Trophoblast cell (in vitro differentiated cells and primary cell): ENCODE results near the gene PPDPF.

Experiments used
- DNase-seq, 2 donors: peaks; one replicate each; pipeline ENCODE4 v3.0.0-alpha.2; 2016
- H2AFZ ChIP-seq: 2 replicates; pipeline ENCODE4 v1.6.1; 2013; ENCODE audit warnings: low read length, moderate library complexity, mild to moderate bottlenecking; ENCODE audit not compliant: insufficient read depth, poor library complexity
- H2AK5ac ChIP-seq: 2 replicates; pipeline ENCODE4 v1.6.1; 2013; ENCODE audit warnings: mild to moderate bottlenecking, low read length
- H2BK120ac ChIP-seq: 2 replicates; pipeline ENCODE4 v1.6.1; 2013; ENCODE audit warnings: low read length, mild to moderate bottlenecking, moderate library complexity; ENCODE audit not compliant: insufficient read depth, poor library complexity
- H2BK12ac ChIP-seq: 2 replicates; pipeline ENCODE4 v1.6.1; 2013; ENCODE audit warnings: mild to moderate bottlenecking, low read length, moderate library complexity
- H2BK5ac ChIP-seq: 2 replicates; pipeline ENCODE4 v1.6.1; 2013; ENCODE audit warnings: low read length, low read depth, moderate library complexity, mild to moderate bottlenecking; ENCODE audit not compliant: poor library complexity
- H3K14ac ChIP-seq: 2 replicates; pipeline ENCODE4 v1.6.1; 2013; ENCODE audit warnings: mild to moderate bottlenecking, low read length
- H3K18ac ChIP-seq: 2 replicates; pipeline ENCODE4 v1.6.1; 2013; ENCODE audit warnings: mild to moderate bottlenecking, low read length
- H3K23ac ChIP-seq: 2 replicates; pipeline ENCODE4 v1.6.1; 2013; ENCODE audit warnings: low read length
- H3K27ac ChIP-seq: 2 replicates; pipeline ENCODE4 v1.5.1; 2013; ENCODE audit warnings: low read depth, mild to moderate bottlenecking, inconsistent platforms, low read length, moderate library complexity
- H3K27me3 ChIP-seq: 2 replicates; pipeline ENCODE4 v1.6.1; 2013; ENCODE audit warnings: inconsistent platforms, mild to moderate bottlenecking, low read length, moderate library complexity; ENCODE audit not compliant: insufficient read depth
- H3K36me3 ChIP-seq, 2 experiments: 1 replicate in 1 of 2; 2 replicates in 1 of 2; pipeline ENCODE4 v1.6.1; 2013; ENCODE audit warnings: low read length in 2 of 2, mild to moderate bottlenecking in 2 of 2, moderate library complexity in 1 of 2; ENCODE audit not compliant: insufficient read depth in 2 of 2, control insufficient read depth in 1 of 2
- H3K4ac ChIP-seq: 2 replicates; pipeline ENCODE4 v1.6.1; 2013; ENCODE audit warnings: low read depth, mild to moderate bottlenecking, low read length, moderate library complexity
- H3K4me1 ChIP-seq, 2 experiments: 1 replicate in 1 of 2; 2 replicates in 1 of 2; pipeline ENCODE4 v1.6.1; 2013; ENCODE audit warnings: low read length in 2 of 2, mild to moderate bottlenecking in 2 of 2, moderate library complexity in 1 of 2; ENCODE audit not compliant: insufficient read depth in 2 of 2, control insufficient read depth in 1 of 2
- H3K4me2 ChIP-seq: 2 replicates; pipeline ENCODE4 v1.6.1; 2013; ENCODE audit warnings: inconsistent platforms, mild to moderate bottlenecking, low read length, moderate library complexity
- H3K4me3 ChIP-seq: 2 replicates; pipeline ENCODE4 v1.5.1; 2013; ENCODE audit warnings: mild to moderate bottlenecking, low read depth, low read length, inconsistent platforms
- H3K79me1 ChIP-seq: one replicate; pipeline ENCODE4 v1.6.1; 2013; ENCODE audit warnings: low read length
- H3K79me2 ChIP-seq: 2 replicates; pipeline ENCODE4 v1.6.1; 2013; ENCODE audit warnings: low read length, mild to moderate bottlenecking; ENCODE audit not compliant: control insufficient read depth, insufficient read depth, poor library complexity
- H3K9ac ChIP-seq: 2 replicates; pipeline ENCODE4 v1.6.1; 2013; ENCODE audit warnings: mild to moderate bottlenecking, low read length
- H3K9me3 ChIP-seq: 2 replicates; pipeline ENCODE4 v1.6.1; 2013; ENCODE audit warnings: low read depth, mild to moderate bottlenecking, control low read depth, inconsistent platforms, low read length; ENCODE audit not compliant: insufficient read depth
- H4K12ac ChIP-seq: 2 replicates; pipeline ENCODE4 v1.6.1; 2013; ENCODE audit warnings: low read depth, mild to moderate bottlenecking, low read length, moderate library complexity
- H4K8ac ChIP-seq: 2 replicates; pipeline ENCODE4 v1.6.1; 2013; ENCODE audit warnings: low read depth, mild to moderate bottlenecking, low read length, moderate library complexity
- H4K91ac ChIP-seq: one replicate; pipeline ENCODE4 v1.6.1; 2013; ENCODE audit warnings: low read depth, mild to moderate bottlenecking, low read length, moderate library complexity
- WGBS: extraction: QIAGEN DNeasy Blood & Tissue Kit; methylation state at CpG from one replicate; pipeline ENCODE4 v1.1.7; 2013; ENCODE audit warnings: missing lambda C conversion rate; ENCODE audit not compliant: insufficient read length, insufficient coverage; ENCODE audit errors: extremely low coverage; 5-methylcytosine and 5-hydroxymethylcytosine counted together

Gene PPDPF

DNA sequence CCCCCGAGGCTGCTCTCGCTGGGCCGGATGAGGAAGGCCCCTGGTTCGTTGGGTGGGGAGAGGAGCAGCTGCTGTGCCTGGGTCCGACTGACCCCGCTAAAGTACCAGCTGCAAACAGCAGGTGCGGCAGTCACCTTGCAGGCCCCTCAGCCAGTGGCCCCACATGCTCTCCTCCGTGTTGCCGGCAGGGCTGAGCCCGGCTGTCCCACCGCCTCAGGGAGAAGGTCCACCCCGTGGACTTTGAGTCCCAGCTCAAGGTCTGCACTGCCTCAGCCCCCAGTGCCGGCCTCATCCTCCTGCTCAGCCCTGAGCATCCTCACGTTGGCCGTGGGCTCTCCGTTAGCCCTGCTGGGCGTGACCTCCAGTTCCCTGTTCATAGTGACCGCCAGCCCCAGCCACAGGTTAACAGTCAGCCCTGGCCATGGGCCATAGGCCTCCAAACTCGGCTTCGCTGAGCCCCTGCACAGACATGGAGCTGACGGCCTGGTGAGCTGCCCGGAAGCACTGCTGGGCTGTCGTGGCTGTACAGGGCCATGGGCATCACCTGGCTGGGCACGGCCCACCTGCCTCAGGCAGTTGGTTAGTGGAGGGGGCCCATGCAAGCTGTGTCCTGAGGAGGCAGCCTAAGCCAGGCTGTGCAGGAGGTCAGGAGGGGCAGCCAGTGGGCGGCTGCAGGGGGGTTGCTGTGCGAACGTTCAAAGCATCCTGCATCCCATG is 23.8 kb downstream of the PPDPF start:
- no peak overlapping the region for H3K9ac ChIP-seq
- H2AK5ac ChIP-seq = no peak overlapping the region
- H3K36me3 ChIP-seq = no peaks in the 10 kb centered on the region
- no peak overlapping the region for H3K18ac ChIP-seq
- no peaks in the 10 kb centered on the region for H3K79me1 ChIP-seq
- no peak overlapping the region for H2BK120ac ChIP-seq
- no peak overlapping the region for H2BK5ac ChIP-seq
- no peak overlapping the region for H3K4me3 ChIP-seq
- no peak overlapping the region for H3K4me2 ChIP-seq
- no peak overlapping the region for H4K91ac ChIP-seq
- H3K4me1 ChIP-seq = peaks cover 0 to 6% of the 10 kb centered on the region in 2 experiments
- no peak overlapping the region for H3K14ac ChIP-seq
- H3K9me3 ChIP-seq = no peaks in the 10 kb centered on the region
- H4K8ac ChIP-seq = no peak overlapping the region
- DNase-seq = no peak
- no peaks in the 10 kb centered on the region for H3K79me2 ChIP-seq
- H4K12ac ChIP-seq = no peak overlapping the region
- H2BK12ac ChIP-seq = no peak overlapping the region
- WGBS = no CpG with 5 or more reads among the region's 27 CpGs
- H2AFZ ChIP-seq = no peak overlapping the region
- no peak overlapping the region for H3K4ac ChIP-seq
- no peak overlapping the region for H3K23ac ChIP-seq
- no peaks in the 10 kb centered on the region for H3K27me3 ChIP-seq
- no peak overlapping the region for H3K27ac ChIP-seq

DNA sequence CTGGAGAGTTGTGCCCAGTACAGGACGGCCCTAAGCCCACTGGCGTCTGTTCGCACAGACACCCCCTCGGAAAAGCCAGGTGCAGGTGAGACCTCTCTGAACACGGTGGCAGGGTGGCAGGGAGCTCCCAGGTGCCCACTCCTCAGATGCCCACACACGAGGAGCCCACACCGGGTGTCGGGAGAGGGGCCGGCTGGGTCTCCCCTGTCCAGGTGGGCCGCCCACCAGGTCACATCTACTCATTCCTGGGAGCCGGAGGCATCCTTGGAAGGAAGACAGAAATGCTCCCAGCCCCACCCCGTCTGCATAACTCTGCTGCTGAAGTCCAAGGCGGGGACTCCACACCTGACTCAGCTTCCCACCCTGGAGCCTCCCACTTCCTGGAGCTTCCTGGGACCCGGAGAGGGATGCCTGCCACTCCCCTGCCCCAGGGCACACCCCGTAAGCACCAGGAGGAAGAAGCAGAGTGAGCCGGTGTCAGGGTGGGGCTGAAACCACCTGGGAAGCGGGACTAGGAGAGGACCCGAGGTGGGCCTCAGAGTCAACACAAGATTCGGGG is 24.5 kb downstream of the PPDPF start:
- Histone ChIP-seq H3K36me3 (no peaks in the 10 kb centered on the region), H3K14ac (no peak overlapping the region), H3K79me1 (no peaks in the 10 kb centered on the region), H3K9me3 (no peaks in the 10 kb centered on the region), H4K8ac (no peak overlapping the region), H3K4me2 (no peak overlapping the region), H3K23ac (no peak overlapping the region), H3K4me1 (peaks cover 0 to 5% of the 10 kb centered on the region in 2 experiments), H2BK12ac (no peak overlapping the region), H2AK5ac (no peak overlapping the region), H3K79me2 (no peaks in the 10 kb centered on the region), H3K9ac (no peak overlapping the region), H3K27ac (no peak overlapping the region), H3K4me3 (no peak overlapping the region), H2BK5ac (no peak overlapping the region), H4K91ac (no peak overlapping the region), H2AFZ (no peak overlapping the region), H3K18ac (no peak overlapping the region), H3K27me3 (no peaks in the 10 kb centered on the region), H4K12ac (no peak overlapping the region), H3K4ac (no peak overlapping the region), H2BK120ac (no peak overlapping the region)
- DNase-seq = peak in 1 of 2 donors; percentile 25
- no CpG with 5 or more reads among the region's 19 CpGs for WGBS

DNA sequence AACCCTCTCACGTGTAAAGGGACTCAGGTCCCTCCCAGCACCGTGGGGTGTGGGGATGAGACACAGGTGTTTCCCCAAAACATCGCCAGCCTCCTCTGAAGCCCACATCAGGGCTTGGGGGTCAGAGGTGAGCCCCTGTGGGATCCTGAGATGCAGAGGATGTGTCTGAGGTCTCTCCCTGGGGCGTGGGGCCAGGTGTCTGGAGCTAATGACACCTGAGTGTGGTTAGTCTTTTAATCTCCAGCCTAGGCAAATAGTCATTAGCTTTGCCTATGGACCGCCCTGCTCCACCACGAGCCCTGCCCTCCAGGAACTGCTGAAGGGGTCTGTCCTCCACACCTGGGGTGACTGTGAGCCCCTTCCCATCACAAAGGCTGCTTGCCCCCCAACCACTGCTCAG is 25.2 kb downstream of the PPDPF start:
- no peak overlapping the region for H4K8ac ChIP-seq
- no peak overlapping the region for H2BK12ac ChIP-seq
- H3K27ac ChIP-seq = no peak overlapping the region
- H4K91ac ChIP-seq = no peak overlapping the region
- no peak overlapping the region for H2BK5ac ChIP-seq
- no peak overlapping the region for H2AFZ ChIP-seq
- H2AK5ac ChIP-seq = no peak overlapping the region
- H3K4me2 ChIP-seq = no peak overlapping the region
- H3K4me3 ChIP-seq = no peak overlapping the region
- H3K27me3 ChIP-seq = no peaks in the 10 kb centered on the region
- no peak overlapping the region for H2BK120ac ChIP-seq
- no peak overlapping the region for H4K12ac ChIP-seq
- no peak overlapping the region for H3K9ac ChIP-seq
- no peaks in the 10 kb centered on the region for H3K36me3 ChIP-seq
- no peak for DNase-seq
- peaks cover 0 to 3% of the 10 kb centered on the region in 2 experiments for H3K4me1 ChIP-seq
- no peaks in the 10 kb centered on the region for H3K79me1 ChIP-seq
- no peak overlapping the region for H3K14ac ChIP-seq
- no peak overlapping the region for H3K23ac ChIP-seq
- no peak overlapping the region for H3K4ac ChIP-seq
- H3K79me2 ChIP-seq = no peaks in the 10 kb centered on the region
- H3K18ac ChIP-seq = no peak overlapping the region
- H3K9me3 ChIP-seq = no peaks in the 10 kb centered on the region
- no CpG with 5 or more reads among the region's 6 CpGs for WGBS

DNA sequence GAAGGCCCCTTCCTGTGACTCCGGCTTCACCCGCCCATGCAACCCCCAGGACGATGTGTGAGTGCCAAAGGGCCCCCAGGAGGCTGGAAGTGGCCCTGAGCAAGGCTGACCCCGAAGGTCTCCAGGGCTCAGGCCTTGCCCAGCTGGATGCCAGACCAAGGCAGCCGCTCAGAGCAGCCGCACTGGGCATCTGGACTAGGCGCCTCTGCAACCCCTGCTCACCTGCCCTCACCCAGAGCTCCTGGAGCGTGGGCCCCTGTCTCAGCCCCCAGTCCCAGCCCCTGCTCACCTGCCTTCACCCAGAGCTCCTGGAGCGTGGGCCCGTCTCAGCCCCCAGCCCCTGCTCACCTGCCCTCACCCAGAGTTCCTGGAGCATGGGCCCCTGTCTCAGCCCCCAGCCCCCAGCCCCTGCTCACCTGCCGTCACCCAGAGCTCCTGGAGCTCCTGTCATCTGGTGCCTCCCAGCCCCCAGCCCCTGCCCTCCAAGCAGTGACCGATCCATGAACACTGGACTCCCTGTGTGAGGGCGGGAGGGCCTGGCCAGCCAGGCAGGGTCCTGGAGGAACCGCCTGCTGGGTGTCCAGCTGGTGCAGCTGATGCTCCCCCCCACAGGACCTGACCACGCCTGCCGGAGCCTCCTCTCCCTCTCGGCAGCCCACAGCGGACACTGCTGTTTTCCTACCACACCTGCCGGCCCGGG is 25.8 kb downstream of the PPDPF start:
- Histone ChIP-seq H4K91ac (no peak overlapping the region), H3K36me3 (no peaks in the 10 kb centered on the region), H3K4me3 (no peak overlapping the region), H2BK120ac (no peak overlapping the region), H3K4me2 (no peak overlapping the region), H2AFZ (no peak overlapping the region), H3K79me1 (no peaks in the 10 kb centered on the region), H3K14ac (no peak overlapping the region), H3K4me1 (peaks cover 0 to 3% of the 10 kb centered on the region in 2 experiments), H4K8ac (no peak overlapping the region), H3K23ac (no peak overlapping the region), H3K9me3 (no peaks in the 10 kb centered on the region), H3K27me3 (no peaks in the 10 kb centered on the region), H3K9ac (no peak overlapping the region), H3K18ac (no peak overlapping the region), H3K4ac (no peak overlapping the region), H2BK12ac (no peak overlapping the region), H3K27ac (no peak overlapping the region), H2BK5ac (no peak overlapping the region), H2AK5ac (no peak overlapping the region), H4K12ac (no peak overlapping the region), H3K79me2 (no peaks in the 10 kb centered on the region)
- DNase-seq = no peak
- no CpG with 5 or more reads among the region's 20 CpGs for WGBS
